HG03139 (cell line): ENCODE measurements around the gene LIN52.

Source experiments
- ATAC-seq: cut with Tn5 transposase; IDR thresholded peaks from one replicate; pipeline ENCODE4 v1.9.1; 2021; ENCODE audit not compliant: unreplicated experiment

LIN52 gene

GRCh38 chr14:74084277-74085046, at the start of gene LIN52, which contains the start of gene ALDH6A1:
TSS of gene LIN52 (plus strand) at chr14:74084956. CDS start at chr14:74084975, 19 bp downstream.
TSS of gene ALDH6A1 (minus strand) at chr14:74084453. CDS start at chr14:74084394, 59 bp downstream.
- ATAC-seq = peak; percentile 93

GRCh38 chr14:74035556-74035955, 49.2 kb upstream of the LIN52 start:
- ATAC-seq = no peak

GRCh38 chr14:74038020-74038859, 46.5 kb upstream of the LIN52 start:
- ATAC-seq = no peak

GRCh38 chr14:74042296-74042695, 42.5 kb upstream of the LIN52 start:
- no peak for ATAC-seq

GRCh38 chr14:74045522-74045921, 39.2 kb upstream of the LIN52 start:
- no peak for ATAC-seq

GRCh38 chr14:74048281-74048680, 36.5 kb upstream of the LIN52 start:
- ATAC-seq = no peak

GRCh38 chr14:74049876-74050495, 34.8 kb upstream of the LIN52 start:
- no peak for ATAC-seq

GRCh38 chr14:74062809-74063150, 22.0 kb upstream of the LIN52 start:
- no peak for ATAC-seq

- ATAC-seq = no peak
Measured at GRCh38 chr14:74064426-74064825, 20.3 kb upstream of the LIN52 start.

- no peak for ATAC-seq
Measured at GRCh38 chr14:74064883-74065282, 19.9 kb upstream of the LIN52 start.

GRCh38 chr14:74065746-74066575, 18.8 kb upstream of the LIN52 start:
- ATAC-seq = no peak

- ATAC-seq = no peak
Measured at GRCh38 chr14:74077401-74077800, 7.4 kb upstream of the LIN52 start.

GRCh38 chr14:74080820-74081460, 3.8 kb upstream of the LIN52 start:
- no peak for ATAC-seq

GRCh38 chr14:74081491-74081890, 3.3 kb upstream of the LIN52 start:
- no peak for ATAC-seq

- ATAC-seq = no peak
Measured at GRCh38 chr14:74083161-74083560, 1.6 kb upstream of the LIN52 start.

GRCh38 chr14:74083784-74084276, 926 bp upstream of the LIN52 start:
- peak; percentile 20 for ATAC-seq

GRCh38 chr14:74085047-74085637, 386 bp downstream of the LIN52 start:
- peak; percentile 2 for ATAC-seq

GRCh38 chr14:74085828-74086227, 1.1 kb downstream of the LIN52 start:
- no peak for ATAC-seq

- no peak for ATAC-seq
Measured at GRCh38 chr14:74089251-74090020, 4.7 kb downstream of the LIN52 start.
